Liver (tissue), 3 donors: Measurements from ENCODE around the gene GPR157.
"Not testable (repeated sequence)": the region's sequence is repeated elsewhere in the genome, so short reads cannot be mapped to it uniquely, and the experiment has no call there.

ENCODE experiments used
- CTCF ChIP-seq: fragments of 150-350 bp; IDR thresholded peaks from 2 replicates; pipeline ENCODE4 v1.5.1; 2017; ENCODE audit warnings: improper control_type of control experiment, low read depth, low read length; ENCODE audit not compliant: missing input control
- EGR1 ChIP-seq, 2 donors: IDR thresholded peaks; 2 replicates each; pipeline ENCODE4 v1.6.1; 2016 to 2018; ENCODE audit warnings: antibody characterized with exemption in 2 of 2, low read depth in 2 of 2
- SP1 ChIP-seq: IDR thresholded peaks from 2 replicates; pipeline ENCODE4 v1.6.1; 2018; ENCODE audit warnings: antibody characterized with exemption, mild to moderate bottlenecking
- YY1 ChIP-seq: IDR thresholded peaks from 2 replicates; pipeline ENCODE4 v1.6.1; 2016; ENCODE audit warnings: antibody characterized with exemption, mild to moderate bottlenecking
- TF ChIP-seq, protein P1 (sequence below): IDR thresholded peaks from 2 replicates; pipeline ENCODE4 v1.6.1; 2016; ENCODE audit warnings: antibody characterized with exemption
- TF ChIP-seq, protein P2 (sequence below): IDR thresholded peaks from 2 replicates; pipeline ENCODE4 v1.6.1; 2016; ENCODE audit warnings: antibody characterized with exemption
- donor health status: healthy.
- donor health status: healthy.

- not testable (repeated sequence) for TF ChIP-seq CTCF; EGR1 (IDR thresholded peaks at IDR 0.05; ENCODE audit: low read depth in 2 of 2); SP1; YY1
- TF ChIP-seq, protein P1, sequence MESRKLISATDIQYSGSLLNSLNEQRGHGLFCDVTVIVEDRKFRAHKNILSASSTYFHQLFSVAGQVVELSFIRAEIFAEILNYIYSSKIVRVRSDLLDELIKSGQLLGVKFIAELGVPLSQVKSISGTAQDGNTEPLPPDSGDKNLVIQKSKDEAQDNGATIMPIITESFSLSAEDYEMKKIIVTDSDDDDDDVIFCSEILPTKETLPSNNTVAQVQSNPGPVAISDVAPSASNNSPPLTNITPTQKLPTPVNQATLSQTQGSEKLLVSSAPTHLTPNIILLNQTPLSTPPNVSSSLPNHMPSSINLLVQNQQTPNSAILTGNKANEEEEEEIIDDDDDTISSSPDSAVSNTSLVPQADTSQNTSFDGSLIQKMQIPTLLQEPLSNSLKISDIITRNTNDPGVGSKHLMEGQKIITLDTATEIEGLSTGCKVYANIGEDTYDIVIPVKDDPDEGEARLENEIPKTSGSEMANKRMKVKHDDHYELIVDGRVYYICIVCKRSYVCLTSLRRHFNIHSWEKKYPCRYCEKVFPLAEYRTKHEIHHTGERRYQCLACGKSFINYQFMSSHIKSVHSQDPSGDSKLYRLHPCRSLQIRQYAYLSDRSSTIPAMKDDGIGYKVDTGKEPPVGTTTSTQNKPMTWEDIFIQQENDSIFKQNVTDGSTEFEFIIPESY = not testable (repeated sequence)
- TF ChIP-seq, protein P2, sequence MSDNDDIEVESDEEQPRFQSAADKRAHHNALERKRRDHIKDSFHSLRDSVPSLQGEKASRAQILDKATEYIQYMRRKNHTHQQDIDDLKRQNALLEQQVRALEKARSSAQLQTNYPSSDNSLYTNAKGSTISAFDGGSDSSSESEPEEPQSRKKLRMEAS = not testable (repeated sequence)
Measured at GRCh38 chr1:9155405-9155804, 26.5 kb upstream of the GPR157 start.
